ENCODE data around the gene WIF1.

Gene WIF1

GRCh38 chr12:65123435-65124063 is 2.4 kb upstream of the WIF1 start:
- in situ Hi-C loops (cut with MboI; ENCODE audit: low sequenced_read_pairs) = no loop called here

- in situ Hi-C loops (cut with MboI; ENCODE audit: low sequenced_read_pairs) = no loop called here
These were observed 1.6 kb upstream of the WIF1 start for GRCh38 chr12:65122703-65123102.

GRCh38 chr12:65121956-65122469 is 908 bp upstream of the WIF1 start:
- in situ Hi-C loops (cut with MboI; ENCODE audit: low sequenced_read_pairs) = no loop called here

- in situ Hi-C loops (cut with MboI; ENCODE audit: low sequenced_read_pairs) = no loop called here
These were observed 2.0 kb downstream of the WIF1 start for GRCh38 chr12:65119063-65119462.

- in situ Hi-C loops (cut with MboI; ENCODE audit: low sequenced_read_pairs) = no loop called here
These were observed 7.5 kb downstream of the WIF1 start for GRCh38 chr12:65113621-65114035.

GRCh38 chr12:65106948-65107347 is 14.2 kb downstream of the WIF1 start:
- in situ Hi-C loops (cut with MboI; ENCODE audit: low sequenced_read_pairs) = no loop called here

GRCh38 chr12:65100140-65100539 is 21.0 kb downstream of the WIF1 start:
- in situ Hi-C loops (cut with MboI; ENCODE audit: low sequenced_read_pairs) = no loop called here

GRCh38 chr12:65099182-65099581 is 21.9 kb downstream of the WIF1 start:
- in situ Hi-C loops (cut with MboI; ENCODE audit: low sequenced_read_pairs) = no loop called here

- in situ Hi-C loops (cut with MboI; ENCODE audit: low sequenced_read_pairs) = no loop called here
These were observed 22.7 kb downstream of the WIF1 start for GRCh38 chr12:65098364-65098763.

- in situ Hi-C loops (cut with MboI; ENCODE audit: low sequenced_read_pairs) = no loop called here
These were observed 26.4 kb downstream of the WIF1 start for GRCh38 chr12:65094722-65095121.

- in situ Hi-C loops (cut with MboI; ENCODE audit: low sequenced_read_pairs) = no loop called here
These were observed 27.5 kb downstream of the WIF1 start for GRCh38 chr12:65093606-65094005.

GRCh38 chr12:65090461-65090860 is 30.6 kb downstream of the WIF1 start:
- in situ Hi-C loops (cut with MboI; ENCODE audit: low sequenced_read_pairs) = no loop called here

- in situ Hi-C loops (cut with MboI; ENCODE audit: low sequenced_read_pairs) = no loop called here
These were observed 34.9 kb downstream of the WIF1 start for GRCh38 chr12:65086236-65086635.

- in situ Hi-C loops (cut with MboI; ENCODE audit: low sequenced_read_pairs) = no loop called here
These were observed 36.5 kb downstream of the WIF1 start for GRCh38 chr12:65084579-65084978.

GRCh38 chr12:65083581-65083980 is 37.5 kb downstream of the WIF1 start:
- in situ Hi-C loops (cut with MboI; ENCODE audit: low sequenced_read_pairs) = no loop called here

GRCh38 chr12:65082406-65082805 is 38.7 kb downstream of the WIF1 start:
- in situ Hi-C loops (cut with MboI; ENCODE audit: low sequenced_read_pairs) = no loop called here

- in situ Hi-C loops (cut with MboI; ENCODE audit: low sequenced_read_pairs) = no loop called here
These were observed 39.6 kb downstream of the WIF1 start for GRCh38 chr12:65081496-65081895.

- in situ Hi-C loops (cut with MboI; ENCODE audit: low sequenced_read_pairs) = no loop called here
These were observed 46.2 kb downstream of the WIF1 start for GRCh38 chr12:65074932-65075331.

- in situ Hi-C loops (cut with MboI; ENCODE audit: low sequenced_read_pairs) = no loop called here
These were observed 51.8 kb downstream of the WIF1 start for GRCh38 chr12:65069336-65069735.

GRCh38 chr12:65067383-65067782 is 53.7 kb downstream of the WIF1 start:
- in situ Hi-C loops (cut with MboI; ENCODE audit: low sequenced_read_pairs) = no loop called here

- in situ Hi-C loops (cut with MboI; ENCODE audit: low sequenced_read_pairs) = no loop called here
These were observed 65.2 kb downstream of the WIF1 start for GRCh38 chr12:65055859-65056258.

- in situ Hi-C loops (cut with MboI; ENCODE audit: low sequenced_read_pairs) = no loop called here
These were observed 69.9 kb downstream of the WIF1 start for GRCh38 chr12:65051218-65051617.

GRCh38 chr12:65045269-65045668 is 75.8 kb downstream of the WIF1 start:
- in situ Hi-C loops (cut with MboI; ENCODE audit: low sequenced_read_pairs) = no loop called here

Data from HL-60/S4 (cell line).